OCI-M2 (cell line): ENCODE data around the gene LHFPL2.
"Not testable (repeated sequence)": the region's sequence is repeated elsewhere in the genome, so short reads cannot be mapped to it uniquely, and the experiment has no call there.

Source experiments
- DNase-seq: peaks from one replicate; lab custom pipeline; 2025; ENCODE audit not compliant: unreplicated experiment; lab: John Stamatoyannopoulos, UW

The LHFPL2 gene

GRCh38 chr5:78621291-78621738, 27.3 kb downstream of the LHFPL2 start:
- no peak for DNase-seq

- DNase-seq: not testable (repeated sequence)
Measured at GRCh38 chr5:78620119-78620518, 28.5 kb downstream of the LHFPL2 start.

GRCh38 chr5:78618303-78618702, 30.3 kb downstream of the LHFPL2 start:
- DNase-seq: no peak

GRCh38 chr5:78615697-78616096, 32.9 kb downstream of the LHFPL2 start:
- DNase-seq: no peak

- no peak for DNase-seq
Measured at GRCh38 chr5:78614816-78615215, 33.8 kb downstream of the LHFPL2 start.

DNA sequence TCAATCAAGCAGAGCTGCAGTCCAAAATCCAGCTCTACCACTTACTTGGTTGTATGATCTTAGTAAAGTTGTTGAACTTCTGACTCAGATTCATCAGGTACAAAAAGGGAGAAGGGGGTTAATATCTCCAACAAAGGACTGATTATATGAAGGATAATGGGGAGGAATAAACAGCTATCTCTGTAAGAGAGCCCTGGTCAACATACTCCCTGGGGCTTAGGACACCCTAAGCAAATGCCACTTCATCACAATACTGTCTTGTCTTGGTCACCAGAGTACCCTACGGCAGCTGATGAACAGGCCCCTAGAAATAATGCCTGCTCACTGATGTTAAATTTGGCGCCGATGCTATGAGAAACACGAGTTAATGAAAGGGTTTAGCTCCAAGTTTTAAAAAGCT, 34.8 kb downstream of the LHFPL2 start:
- DNase-seq: no peak

DNA sequence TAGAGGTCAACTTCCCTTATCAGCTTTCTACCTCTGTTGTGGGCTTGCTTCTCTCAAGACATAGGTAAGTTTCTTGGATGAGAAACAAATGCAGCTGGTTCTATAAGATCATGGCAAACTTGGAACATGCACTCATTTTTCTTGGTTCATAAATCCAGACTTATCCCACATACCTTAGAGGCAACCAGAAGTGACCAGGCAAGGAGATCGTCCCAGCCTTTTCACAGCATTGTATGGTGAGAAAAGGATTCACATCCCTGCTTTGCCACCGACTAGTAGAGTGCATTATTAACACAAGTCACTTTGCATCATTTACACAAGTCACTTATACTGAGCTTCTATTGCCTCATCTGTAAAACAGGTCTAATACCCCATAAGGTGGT, 35.4 kb downstream of the LHFPL2 start:
- no peak for DNase-seq

DNA sequence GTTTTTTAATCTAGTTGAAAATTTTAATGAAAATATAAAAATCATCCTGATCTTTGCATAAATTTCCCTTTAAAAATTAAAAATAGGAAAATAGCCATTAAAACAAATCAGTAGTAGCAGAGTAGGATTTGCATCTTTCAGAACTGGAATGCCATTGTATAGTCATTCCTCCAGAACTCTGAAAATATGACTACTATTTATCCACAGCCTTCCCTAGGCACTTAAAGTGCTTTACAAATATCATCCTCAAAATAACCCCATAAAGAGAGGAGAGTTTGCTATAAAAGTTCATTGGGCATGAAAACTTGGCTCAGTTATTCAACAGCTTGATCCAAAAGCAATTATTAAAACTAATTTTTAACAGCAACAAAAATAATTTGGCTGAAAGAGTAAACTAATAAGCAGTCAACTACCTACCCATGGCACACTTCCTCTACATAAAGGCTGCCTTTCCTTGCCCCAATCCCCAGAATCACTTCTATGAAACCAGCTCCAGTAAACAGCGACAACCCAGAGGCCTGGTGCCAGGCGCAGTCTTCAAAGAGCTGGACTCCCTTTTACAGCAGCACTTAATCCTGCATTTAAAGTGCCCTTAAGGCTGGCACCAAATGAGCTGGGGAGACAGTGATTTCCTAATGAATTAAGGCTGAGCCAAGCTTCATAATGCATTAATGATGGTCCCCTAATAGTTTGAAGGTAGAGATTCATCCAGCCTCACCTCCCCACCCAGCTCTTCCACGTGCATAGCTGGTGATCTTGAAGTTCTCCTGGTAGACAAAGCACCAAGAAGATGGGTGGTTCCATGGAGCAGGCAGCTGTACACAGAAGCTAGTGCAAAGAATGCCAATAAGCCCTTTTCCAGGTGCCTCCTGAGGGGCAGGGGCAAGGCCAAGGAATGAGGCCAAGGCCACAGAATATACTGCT, 36.1 kb downstream of the LHFPL2 start:
- DNase-seq: no peak

DNA sequence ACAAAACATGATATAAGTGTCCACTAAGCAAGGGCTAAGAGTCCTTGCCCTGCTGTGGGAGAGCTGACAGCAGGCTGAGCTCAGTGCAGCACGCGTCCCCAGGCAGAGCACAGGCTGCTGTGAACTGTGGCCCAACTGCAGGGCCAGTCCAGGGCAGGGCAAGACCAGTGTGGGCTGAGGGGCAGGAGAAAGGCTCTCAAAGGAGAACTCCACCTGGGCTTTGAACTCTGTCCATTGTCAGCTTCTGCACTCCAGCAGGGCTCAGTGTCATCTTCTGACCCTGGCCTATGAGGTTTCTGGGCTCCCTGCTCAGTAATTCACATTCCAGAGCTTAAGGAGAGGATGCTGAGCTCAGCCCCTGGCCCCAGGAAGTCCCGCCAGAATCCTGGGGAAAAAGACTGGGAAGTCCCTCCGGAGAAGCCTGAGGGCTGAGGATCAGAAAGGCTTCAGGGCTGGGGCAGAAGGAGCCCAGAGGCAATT, 37.4 kb downstream of the LHFPL2 start:
- no peak for DNase-seq

DNA sequence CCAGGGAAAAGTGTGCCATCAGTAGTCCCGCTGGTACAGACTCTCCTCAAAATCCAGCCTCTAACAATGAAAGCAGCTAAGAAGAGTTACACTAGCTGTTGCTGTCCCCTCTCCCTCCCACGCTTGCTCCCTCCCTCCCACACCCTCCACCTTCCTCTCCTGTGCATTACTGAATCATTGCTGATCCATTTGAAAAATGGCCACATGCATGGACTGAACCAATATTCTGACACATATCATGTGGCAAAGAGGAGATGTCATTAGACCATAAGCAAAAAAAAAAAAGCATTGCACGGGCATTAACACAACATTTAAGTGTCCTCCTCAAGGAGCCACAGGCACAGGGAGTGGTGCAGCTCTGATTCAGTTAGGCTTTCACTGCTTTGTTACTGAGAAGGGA, 37.9 kb downstream of the LHFPL2 start:
- DNase-seq: no peak

- no peak for DNase-seq
Measured at GRCh38 chr5:78610163-78610583, 38.4 kb downstream of the LHFPL2 start.

GRCh38 chr5:78607864-78608263, 40.7 kb downstream of the LHFPL2 start:
- DNase-seq: no peak

DNA sequence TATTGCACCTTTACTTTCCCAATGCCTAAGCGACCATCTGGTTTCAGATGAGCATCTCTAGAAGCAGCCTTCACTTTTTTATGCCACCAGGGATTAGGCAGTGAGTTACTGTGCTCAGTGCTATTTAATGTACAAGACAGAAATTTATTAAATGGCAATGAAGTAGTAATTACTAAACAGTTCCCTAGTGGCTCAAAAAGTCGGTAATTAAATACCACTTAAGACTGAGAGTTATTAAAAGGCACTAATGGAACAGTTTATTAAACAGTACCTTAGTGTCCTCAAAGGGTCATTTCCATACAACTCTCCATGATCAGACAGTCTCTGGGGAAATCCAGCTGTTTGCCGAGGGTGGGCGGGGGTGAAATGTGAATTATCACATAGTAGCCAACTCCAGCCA, 42.3 kb downstream of the LHFPL2 start:
- no peak for DNase-seq

DNA sequence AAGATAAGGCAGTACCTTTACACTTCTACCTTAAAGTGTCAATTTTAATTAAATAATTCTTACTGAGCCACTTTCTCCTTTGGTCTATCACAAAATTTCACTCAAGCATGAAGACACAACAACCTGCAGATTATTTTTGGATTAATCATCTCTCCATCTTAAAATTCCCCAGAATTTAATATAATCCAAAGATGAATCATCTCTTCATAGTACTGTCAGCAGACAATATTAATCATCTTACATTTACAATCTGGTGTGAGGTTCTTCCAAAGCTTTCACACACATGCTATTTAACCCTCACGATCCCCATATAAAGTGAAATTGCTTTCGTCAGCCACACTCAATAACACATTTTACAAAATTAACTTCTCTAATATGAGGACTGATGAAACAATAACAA, 43.0 kb downstream of the LHFPL2 start:
- DNase-seq: no peak

DNA sequence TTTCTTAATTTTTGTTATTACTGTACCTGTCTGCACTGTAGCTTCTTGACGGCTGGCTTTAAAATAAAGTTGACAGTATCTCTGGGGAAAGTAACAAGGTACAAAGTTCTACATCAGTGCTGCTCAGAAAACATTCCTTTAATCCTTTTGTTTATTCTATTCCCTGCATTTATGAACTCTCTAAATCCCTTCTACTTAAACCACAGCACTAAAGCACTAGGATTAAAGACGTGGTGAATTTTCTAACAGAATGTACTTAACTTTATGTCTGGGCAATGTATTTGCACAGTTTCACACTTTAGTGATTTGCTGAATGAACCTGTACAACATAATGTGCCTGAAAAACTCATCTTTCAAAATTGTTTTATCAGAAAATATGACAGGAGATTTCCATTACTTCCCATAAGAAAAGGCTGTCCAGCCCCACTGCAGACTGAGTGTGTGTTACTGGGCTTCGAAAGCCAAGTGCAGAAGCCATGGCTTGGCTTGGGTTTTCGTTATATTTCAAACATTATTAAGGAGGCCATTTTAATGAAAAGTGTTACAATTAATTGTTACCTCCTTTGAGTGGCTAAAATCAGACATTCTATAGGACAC, 43.8 kb downstream of the LHFPL2 start:
- DNase-seq: no peak

DNA sequence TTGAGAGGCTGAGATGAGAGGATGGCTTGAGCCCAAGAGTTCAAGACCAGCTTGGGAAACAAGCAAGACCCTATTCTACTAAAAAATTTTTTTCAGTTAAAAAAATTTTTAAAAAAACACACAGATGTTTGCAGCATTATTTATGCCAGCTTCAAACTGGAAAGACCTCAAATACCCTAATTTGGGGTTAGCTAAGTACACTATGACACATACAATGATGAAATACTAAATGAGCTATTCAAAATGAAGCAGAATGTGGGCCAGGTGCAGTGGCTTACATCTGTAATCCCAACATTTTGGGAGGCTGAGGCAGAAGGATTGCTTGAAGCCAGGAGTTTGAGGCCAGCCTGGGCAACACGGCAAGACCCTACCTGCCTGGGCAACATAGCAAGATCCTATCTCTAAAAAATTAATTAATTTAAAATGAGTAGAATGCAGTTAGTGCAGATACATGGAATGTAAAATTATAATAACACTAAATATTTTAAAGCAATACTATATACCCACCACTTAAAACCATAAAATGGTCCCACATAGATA, 44.9 kb downstream of the LHFPL2 start:
- DNase-seq: no peak

DNA sequence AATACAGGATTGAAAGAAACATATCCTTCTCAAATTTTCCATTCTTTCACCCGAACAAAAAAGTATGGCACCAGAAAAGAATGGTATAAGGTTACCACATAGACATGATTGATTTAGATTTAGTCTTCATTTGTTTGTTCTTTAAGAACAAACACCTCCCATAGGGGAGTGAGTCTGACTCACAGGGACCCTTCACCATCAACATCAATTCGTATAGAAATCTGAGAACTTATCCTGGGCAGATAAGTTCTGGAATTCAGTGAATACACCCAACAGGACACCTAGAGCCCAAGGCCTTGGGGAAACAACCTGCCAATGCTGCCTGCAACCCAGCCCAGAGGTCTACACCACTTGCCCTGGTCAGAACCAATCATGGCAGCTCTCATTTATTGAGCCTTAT, 46.2 kb downstream of the LHFPL2 start:
- DNase-seq: no peak

DNA sequence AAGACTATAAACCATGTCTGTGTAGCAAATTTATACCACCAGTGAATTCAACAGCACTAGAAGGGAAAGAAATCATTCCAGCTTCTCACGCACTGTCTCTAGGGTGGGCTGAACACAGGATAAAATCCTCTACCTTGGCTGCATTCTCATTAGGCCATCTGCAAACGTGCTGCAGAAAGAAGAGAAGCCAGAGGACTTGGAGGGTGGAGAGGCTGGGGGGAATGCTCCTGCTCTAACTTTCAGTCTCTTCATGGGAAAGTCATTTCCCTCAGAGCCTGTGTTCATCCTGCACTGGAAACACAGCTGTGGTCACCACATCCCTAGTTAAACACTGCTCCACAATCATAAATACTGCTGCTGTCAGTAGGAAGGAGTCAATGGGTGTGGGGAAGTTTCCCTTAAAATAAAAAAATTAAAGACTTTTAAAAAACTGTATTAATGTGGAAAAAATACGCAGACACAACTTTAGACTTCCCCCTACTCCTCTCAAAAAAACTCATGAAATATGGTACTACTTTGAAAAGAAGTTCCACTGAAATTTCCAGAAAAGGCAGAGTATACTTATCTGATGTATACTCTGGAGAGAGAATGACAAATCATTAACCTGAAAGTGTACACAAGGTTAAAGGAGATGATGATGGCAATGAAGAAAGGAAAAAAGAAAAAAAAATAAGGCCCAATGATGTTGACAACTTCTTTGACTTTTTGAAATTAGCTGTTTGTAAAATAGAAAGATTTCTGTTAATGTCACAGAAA, 46.8 kb downstream of the LHFPL2 start:
- DNase-seq: no peak

DNA sequence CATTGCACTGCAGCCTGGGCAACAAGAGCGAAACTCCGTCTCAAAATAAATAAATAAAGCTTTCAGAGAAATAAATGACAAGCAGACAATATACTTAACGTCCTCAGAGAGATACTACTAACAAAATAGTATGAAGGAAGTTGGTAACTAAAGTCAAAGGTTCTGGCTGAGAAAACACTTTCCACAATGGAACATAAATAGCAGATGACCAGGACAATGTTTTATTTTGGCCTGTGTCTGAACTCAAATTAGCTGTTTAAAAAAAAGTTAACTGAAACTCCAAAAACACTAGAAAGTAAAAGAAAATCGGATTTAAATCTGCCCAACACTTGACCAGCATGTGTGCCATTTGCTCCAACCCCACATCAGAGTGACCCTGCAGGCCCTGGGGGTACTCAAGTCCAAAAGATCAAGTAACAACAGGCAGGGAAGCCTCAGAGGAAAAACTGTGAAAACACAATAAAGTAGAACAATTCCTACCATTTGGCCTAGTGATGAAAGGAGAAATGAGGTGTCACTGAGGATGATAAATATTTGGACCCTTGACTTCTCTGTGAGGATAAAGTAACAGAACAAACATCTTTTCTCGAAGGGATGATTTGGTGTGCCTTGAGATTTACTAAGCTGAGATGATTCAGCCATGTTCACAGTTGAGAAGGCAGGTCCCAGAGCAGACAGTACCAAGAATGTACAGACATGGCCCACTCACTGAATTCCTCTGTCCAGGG, 47.7 kb downstream of the LHFPL2 start:
- DNase-seq: no peak

- no peak for DNase-seq
Measured at GRCh38 chr5:78598973-78599372, 49.6 kb downstream of the LHFPL2 start.

DNA sequence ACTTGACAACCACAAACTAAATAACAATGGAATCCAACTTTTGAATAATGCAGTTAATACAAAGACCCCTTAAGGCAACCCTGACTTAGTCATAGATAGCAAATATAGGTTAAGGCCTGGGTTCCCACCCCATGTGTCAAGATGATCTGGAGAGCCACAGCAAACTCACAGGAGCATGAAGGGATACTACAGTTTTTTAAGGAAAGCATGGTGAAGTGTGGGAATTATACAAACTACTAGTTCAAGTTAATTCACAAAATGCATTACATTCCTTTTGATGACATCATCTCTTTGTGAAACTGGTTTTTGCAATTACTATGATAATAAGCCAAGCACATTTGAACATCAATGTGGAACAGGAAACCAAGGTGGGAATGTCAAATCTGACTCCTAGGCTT, 50.6 kb downstream of the LHFPL2 start:
- DNase-seq: no peak
